GM21737 (cell line): ENCODE results near the gene ZNF576.
"Not testable (repeated sequence)": the region's sequence is repeated elsewhere in the genome, so short reads cannot be mapped to it uniquely, and the experiment has no call there.

Experiments used
- ATAC-seq: cut with Tn5 transposase; IDR thresholded peaks from one replicate; pipeline ENCODE4 v1.9.1; 2021; ENCODE audit warnings: mild to moderate bottlenecking, moderate library complexity; ENCODE audit not compliant: unreplicated experiment

Gene ZNF576

DNA sequence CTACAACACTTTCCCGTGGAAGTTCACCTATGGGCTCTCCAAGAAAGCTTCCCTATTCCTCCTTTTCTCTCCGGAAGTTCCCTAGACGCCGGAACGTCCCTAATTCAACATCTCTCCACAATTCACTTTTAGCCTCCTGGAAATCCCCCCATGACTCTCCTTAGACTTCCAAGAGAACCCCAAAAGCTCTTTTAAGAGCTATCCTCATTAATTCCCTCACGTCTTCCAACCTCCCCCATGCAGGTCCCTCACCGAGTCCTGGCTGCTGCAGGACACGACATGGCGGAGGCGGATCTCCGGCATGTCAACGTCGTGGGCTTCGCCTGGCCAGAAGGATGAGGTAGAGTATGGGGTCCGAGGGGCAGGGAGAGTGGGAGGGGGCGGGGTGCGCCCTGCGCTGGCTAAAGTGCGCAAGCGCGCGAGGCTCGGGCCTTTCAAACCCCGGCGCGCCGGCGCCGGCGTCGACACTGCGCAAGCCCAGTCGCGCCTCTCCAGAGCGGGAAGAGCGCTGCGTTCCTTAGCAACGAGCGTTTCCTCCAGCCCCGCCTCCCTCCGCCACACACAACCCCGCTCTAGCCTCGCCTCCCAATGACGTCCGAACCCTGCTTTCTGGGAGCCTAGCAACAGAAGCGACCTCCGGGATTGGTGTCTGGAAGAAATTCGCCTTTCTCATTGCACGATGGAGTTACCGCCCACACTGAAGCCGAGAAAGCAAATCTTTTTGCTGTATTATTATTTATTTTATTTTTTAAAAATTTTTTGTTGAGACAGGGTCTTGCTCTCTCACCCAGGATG, 21.0 kb upstream of the ZNF576 start, which contains the start of the genes PINLYP and XRCC1:
Gene PINLYP (plus strand): TSS at position 646 of the 795 bp plus-strand sequence. CDS start 1,391 bp downstream, outside the sequence.
Gene XRCC1 (minus strand): TSS at position 372 of the 795 bp plus-strand sequence. CDS start 69 bp downstream, at position 303.
- ATAC-seq = peak; percentile 93

DNA sequence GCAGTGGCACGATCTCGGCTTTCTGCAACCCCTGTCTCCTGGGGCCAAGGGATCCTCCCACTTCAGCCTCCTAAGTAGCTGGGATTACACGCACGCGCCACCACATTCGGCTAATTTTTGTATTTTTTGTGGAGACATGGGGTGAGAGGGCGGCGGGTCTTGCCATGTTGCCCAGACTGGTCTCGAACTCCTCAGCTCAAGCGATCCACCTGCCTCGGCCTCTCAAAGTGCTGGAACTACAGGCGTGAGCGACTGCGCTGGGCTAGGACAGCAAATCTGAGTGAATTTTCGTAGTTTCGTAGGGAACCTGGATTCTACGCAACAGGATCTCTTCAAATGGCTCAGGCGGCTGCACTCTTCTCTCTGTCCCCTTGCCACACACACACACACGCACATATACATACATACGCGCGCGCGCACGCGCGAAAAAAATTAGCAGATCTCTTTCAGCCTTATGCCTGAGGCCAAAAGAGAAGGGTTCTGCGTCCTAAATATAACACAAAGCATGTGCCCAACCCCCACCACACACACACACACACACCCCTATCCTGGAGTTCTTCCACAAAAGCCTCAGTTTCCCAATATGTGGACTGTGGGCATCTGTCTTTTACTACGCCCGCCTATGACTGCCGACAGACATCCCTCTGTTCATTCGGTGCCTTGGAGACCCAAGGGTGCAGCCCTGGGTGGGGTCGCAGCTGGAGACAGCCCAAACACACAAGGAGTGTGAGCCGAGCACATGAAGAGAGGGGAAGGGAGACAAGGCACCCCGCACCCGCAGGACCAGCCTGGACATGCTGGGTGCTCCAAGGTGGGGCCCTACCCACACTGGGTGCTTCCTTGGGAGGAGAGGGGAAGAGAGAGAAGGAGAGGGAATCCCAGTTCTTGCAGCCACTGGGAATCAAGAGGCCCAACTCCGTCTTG, 20.2 kb upstream of the ZNF576 start:
- ATAC-seq = no peak

DNA sequence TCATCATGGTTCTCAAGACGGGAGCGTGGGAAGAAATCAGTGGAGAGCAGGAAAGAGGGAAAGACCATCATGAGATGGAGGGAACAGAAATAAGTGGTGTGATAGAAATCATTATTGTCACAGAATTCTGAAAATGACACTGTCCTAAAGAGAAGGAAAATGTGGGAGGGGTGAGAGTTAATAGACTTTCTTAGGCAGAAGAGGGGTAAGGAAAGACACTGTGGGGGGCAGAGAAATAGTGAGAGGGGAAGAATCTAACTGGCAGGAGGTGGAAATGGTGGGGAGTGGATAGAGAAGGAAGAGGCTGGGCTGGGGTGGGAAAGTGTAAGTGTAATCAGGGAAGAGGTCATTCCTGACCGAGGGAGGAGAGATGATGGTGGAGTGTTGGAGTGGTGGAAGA, 17.6 kb upstream of the ZNF576 start:
- ATAC-seq = no peak

DNA sequence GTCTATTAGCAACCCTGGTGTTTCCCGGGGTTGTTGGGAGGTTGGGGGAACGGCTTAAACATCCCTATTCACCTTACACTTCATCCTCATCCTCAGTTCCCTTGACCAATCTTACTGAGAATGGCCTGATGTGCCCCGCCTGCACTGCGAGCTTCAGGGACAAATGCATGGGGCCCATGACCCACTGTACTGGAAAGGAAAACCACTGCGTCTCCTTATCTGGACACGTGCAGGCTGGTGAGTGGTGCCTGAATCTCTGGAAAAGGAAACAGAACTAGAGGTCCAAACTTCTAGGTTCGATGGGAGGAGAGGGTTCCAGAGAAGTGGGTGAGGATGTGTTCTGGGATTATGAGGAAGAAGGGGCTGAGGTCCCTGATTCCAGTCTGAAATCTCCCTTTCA, 14.9 kb upstream of the ZNF576 start:
- no peak for ATAC-seq

DNA sequence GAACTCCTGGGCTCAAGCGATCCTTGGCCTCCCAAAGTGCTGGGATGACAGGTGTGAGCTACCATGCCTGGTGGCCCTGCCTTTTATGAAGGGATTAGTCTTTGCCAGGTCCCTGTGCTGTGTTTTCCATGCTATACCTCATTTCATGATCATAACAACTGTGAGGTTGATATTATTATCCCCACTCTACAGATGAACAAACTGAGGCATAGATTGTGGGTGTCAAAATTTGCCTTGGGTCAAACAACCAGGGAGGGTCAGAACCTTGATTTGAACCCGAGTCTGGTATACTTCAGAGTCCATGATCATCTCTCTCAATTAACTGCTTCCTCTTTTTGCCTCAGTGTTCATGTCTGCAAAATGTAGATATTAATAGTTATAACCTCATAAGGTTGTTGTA, 13.9 kb upstream of the ZNF576 start:
- ATAC-seq = no peak

DNA sequence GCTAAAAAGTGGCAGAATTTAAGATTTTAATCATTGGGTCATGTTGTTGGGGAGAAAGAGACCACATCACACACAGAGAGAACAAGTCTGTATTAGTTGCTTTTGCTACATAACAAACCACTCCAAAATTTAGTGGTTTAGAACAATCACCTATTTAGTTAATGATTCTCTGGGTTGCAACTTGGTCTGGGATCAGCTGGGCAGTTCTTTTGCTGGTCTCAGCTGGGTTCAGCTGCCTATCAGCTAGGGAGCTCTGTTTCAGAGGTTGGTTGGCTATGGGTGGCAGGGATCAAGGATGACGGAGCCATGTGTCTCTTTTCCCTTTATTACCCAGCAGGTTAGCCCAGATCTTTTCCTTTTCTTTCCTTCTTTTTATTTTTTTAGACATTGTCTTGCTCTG, 11.9 kb upstream of the ZNF576 start:
- peak; percentile 41 for ATAC-seq

DNA sequence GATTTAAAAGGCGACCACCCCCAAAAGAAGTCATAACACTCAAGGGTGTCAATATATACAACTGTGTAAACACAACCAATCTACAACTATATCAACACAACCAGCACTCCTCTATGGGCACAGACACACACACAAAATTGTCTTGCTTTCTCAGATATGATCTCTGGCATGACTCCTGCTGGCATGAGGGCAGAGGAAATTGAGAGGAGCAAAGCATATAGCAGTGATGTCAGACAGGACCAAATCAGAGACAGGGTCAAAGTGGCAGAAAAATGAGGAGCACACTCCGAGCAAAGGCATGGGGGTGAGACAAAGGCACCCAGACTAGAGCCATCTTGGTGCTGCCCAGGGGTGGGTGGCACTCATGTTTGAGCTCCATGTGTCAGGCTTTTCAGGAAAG, 10.0 kb upstream of the ZNF576 start:
- no peak for ATAC-seq

DNA sequence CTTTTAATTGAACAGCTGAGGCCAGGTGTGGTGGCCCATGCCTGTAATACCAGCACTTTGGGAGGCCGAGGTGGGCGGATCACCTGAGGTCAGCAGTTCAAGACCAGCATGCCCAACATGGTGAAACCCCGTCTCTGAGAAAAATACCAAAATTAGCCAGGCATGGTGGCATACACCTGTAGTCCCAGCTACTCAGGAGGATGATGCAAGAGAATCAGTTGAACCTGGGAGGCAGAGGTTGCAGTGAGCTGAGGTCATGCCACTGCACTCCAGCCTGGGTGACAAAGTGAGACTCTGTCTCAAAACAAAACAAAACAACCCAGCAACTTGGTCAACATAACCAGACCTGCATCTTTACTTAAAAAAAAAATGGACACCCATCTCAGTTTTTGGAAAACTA, 9.4 kb upstream of the ZNF576 start:
- ATAC-seq = not testable (repeated sequence)

DNA sequence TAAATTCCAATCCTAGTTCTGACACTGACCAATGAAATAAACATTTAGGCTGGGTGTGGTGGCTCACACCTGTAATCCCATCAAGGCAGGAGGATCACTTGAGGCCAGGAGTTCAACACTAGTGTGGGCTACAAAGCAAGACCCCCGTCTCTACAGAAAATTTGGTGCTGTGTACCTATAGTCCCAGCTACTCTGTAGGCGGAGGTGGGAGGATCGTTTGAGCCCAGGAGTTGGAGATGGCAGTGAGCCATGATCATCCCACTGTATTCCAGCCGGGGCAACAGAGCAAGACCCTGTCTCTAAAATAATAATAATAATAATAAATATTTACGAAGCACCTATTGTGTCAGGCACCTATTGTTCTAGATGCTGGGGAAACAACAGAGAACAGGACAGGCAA, 7.1 kb upstream of the ZNF576 start:
- no peak for ATAC-seq

DNA sequence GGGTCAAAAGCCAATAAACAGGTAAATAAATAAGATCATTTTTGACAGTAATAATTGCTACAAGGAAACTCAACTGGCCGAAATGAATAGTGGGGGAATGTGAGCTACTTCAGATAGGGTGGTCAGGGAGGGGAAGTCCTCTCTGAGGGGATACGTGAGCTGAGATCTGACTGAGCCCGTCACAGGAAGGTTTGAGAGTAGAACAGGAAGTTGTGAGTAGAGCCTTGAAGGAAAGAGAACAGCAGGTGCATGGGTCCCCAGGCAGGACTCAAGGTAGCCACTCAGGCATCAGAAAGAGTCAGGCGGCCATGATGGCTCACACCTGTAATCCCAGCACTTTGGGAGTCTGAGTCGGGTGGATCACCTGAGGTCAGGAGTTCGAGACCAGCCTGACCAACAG, 6.7 kb upstream of the ZNF576 start:
- no peak for ATAC-seq

DNA sequence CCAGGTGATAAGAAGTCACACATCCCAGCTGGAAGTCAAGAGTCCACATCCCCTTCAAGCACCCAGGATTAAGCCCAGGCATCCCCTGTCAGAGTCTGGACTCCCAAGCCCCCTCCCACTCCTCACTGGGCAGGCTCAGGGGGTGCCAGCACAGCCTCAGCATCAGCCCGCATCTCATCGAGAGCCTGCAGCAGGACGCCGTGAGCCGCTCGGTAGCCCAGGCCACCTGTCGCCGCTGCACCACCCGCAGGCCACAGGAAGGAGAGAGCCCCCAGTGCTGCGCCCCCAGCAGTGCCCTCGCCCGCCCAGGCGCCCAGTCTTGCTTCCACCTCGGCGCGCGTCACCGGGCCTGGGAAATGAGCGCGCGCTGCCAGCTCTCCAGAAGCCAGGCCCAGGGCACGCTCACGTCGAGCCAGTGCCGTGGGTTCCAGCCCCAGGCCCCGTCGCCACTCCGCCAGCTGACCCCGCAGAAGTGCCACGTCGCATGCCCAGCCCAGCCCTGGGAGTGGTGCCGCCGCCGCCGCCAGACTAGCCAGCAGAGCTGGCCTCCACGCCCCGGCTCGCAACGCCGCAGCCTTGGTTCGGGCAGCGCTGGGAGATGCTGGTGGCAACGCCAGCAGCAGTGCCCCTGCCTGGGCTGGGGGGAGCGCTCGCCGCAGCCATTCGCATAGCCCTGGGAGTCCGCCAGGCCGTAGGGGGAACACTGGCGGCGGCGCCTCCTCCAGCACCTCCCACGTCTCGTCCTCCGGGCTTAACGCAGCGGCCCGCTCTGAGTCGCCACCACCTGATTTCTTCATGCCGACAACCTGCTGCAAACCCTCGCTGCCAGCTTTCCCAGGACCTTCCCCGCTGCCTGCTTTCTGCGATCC, 4.3 kb upstream of the ZNF576 start:
- ATAC-seq = no peak

DNA sequence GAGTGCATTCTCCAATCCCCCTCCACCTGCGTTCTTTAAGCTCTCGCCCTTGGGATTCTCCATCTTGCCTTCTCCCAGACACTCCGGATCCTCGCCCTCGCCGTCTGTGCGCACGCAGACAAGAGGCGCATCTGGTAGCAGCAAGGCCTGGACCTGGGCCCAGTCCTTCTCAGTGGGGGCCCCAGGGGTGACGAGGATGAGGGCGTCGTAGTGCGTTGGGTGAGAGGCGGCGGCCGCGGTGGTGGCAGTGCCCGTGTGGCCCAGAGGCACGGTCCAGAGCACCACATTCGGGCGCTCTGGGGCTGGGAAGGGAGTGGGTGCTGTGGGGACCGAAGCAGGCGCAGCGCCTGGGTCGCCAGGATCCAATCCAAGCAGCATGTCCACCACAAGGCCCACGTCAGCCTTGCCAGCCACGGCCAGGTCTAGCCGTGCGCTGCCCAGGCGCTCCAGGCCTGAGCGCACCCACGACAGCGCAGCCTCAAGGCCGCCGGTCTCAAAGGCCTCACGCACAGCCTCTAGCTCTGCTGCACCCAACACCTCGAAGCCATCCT, 3.5 kb upstream of the ZNF576 start:
- no peak for ATAC-seq

DNA sequence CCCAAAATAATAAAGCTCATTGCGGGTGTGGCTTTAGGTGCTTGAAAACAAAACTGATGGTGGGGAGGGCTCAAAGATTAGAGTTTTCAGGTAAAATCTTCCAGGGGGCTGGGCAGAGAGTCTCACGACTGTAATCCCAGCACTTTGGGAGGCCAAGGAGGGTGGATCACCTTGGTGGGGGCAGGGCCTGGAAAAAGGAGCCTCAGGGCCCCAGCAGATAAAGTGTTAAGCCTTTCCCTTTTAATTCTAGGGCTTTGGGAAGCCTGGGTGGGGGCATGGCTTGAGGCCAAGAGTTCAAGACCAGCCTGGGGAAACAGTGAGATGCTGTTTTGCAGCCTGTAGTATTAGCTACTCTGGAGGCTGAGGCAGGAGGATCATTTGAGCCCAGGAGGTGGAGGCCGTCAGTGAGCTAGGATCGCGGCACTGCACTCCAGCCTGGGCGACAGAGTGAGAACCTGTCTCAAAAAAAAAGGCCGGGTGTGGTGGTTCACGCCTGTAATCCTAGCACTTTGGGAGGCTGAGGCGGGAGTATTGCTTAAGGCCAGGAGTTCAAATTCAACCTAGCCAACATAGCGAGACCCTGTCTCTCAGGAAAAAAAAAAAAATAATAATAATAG, 2.2 kb upstream of the ZNF576 start:
- ATAC-seq = no peak

DNA sequence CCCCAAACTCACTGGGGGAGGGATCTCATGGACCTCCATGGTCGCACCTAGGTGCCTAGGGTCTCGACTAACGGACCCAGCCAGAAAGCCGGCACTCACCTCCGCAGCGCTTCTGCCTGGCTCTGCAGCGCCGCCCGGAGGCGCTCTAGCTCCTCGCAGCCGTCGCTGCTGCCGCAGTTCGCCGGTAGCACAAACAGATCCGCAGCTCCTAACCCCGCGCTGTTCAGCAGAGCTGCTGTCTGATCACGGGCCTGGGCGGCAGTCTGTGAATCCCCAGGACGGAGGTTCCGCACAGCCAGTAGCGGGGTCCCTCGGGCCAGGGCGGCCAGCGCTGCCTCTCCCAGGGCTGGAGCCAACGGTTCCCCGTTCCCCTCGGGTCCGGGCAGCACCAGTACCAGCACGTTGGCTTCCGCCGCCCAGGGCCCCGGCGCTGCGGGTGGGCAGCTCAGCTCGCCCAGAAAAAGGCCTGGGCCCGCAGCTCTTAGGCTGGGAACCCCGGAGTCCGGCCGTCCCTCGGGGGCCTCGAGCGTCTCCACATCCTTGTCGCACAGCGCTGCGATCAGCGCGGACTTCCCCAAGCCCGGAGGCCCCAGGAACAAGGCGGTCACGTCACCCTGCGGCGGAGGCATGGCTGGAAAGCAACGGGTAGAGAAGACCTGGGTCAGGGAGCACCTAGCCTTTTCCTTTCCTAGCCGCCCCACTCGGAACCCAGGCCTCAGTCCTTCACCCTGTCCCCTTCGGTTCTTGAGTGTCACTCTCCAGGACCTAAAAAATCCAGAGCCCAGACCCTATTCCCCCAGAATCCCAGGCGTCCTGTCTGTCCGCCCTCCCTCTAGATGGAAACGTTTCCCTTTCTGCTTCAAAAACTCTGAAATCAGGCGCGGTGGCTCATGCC, 1.4 kb upstream of the ZNF576 start:
- ATAC-seq = no peak

DNA sequence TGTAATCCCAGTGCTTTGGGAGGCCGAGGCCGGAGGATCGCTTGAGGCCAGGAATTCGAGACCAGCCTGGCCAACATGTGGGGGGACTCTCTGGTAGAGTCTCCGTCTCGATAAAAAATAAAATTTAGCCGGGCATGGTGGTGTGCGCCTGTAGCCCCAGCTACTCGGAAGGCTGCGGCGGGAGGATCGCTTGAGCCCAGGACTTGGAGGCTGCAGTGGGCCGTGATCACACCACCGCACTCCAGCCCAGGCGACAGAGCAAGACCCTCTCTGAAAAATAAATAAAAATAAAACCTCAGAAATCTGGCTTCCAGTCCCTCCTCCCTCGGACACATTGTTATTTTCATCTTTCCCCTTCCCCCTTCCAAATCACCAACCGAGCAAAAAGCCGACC, 793 bp upstream of the ZNF576 start:
- ATAC-seq = no peak

DNA sequence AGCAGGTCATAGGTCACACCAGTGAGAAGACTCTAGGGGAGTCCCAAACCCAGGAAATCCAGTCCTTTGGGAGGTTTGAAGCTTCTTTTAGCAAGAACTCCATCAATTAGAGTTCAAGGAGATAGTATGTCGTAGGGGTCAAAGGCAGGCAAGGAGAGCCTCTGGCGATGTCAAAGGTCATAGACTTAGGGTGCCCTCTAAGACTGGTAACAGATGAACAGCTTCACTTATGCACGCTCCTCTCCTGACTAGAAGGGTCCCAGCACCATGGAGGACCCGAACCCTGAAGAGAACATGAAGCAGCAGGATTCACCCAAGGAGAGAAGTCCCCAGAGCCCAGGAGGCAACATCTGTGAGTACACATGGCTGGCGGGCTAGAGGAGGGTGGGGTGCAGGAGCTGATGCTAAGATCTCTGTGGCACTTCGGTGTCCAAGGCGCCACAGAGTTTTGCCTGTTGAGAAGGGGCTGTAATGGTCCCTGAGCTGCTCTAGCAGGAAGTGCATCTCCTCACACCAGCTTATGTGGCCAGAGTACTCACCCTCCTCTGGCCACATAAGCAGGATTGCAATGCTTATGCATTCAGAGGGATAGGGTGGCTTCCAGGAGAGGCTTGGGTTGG, 557 bp downstream of the ZNF576 start:
- ATAC-seq = no peak

DNA sequence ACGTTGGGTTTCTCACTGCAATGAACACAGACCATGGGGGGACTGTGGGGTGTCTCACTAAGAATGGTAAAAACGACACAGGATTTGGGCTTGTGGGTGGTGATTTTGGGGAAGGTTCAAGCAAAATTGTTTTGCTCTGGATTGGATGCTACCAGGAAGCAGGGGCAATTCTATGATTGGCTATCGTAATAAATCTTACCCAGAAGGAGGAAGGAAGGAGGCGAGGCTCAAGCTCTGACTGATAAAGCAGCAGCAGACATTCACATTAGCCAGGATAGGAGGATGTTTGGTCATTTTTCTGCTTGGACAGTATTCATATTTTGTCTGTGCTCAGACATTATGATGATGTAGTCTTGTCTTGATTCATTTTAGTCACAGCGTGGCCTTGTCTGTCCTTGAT, 1.5 kb downstream of the ZNF576 start:
- ATAC-seq = no peak

DNA sequence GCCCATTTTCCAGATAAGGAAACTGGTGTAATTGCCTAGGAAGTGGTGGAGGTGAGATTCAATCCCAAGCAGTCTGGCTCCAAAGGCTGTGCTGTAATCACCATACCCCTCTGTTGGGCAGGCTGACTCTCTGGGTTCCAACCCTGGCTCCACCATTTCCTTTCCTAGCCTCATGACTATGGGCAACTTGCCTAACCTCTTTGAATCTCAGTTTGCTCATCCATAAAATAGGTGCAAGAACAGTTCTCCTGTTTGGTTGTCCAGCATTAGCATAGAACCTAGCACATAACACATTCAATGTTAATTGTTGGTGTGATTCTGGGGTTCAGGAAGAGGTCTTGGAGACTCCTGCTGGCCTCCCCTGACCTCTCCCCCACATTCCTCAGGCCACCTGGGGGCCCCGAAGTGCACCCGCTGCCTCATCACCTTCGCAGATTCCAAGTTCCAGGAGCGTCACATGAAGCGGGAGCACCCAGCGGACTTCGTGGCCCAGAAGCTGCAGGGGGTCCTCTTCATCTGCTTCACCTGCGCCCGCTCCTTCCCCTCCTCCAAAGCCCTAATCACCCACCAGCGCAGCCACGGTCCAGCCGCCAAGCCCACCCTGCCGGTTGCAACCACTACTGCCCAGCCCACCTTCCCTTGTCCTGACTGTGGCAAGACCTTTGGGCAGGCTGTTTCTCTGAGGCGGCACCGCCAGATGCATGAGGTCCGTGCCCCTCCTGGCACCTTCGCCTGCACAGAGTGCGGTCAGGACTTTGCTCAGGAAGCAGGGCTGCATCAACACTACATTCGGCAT, 2.2 kb downstream of the ZNF576 start:
- no peak for ATAC-seq
